UCSD-AML1 (cell line): Measurements from ENCODE around the gene CTSZ.
"Not testable (repeated sequence)": the region's sequence is repeated elsewhere in the genome, so short reads cannot be mapped to it uniquely, and the experiment has no call there.

Source experiments
- DNase-seq: peaks from one replicate; lab custom pipeline; 2025; ENCODE audit not compliant: unreplicated experiment; lab: John Stamatoyannopoulos, UW

CTSZ gene

GRCh38 chr20:58950603-58951002 is 56.5 kb downstream of the CTSZ start:
- no peak for DNase-seq

DNA sequence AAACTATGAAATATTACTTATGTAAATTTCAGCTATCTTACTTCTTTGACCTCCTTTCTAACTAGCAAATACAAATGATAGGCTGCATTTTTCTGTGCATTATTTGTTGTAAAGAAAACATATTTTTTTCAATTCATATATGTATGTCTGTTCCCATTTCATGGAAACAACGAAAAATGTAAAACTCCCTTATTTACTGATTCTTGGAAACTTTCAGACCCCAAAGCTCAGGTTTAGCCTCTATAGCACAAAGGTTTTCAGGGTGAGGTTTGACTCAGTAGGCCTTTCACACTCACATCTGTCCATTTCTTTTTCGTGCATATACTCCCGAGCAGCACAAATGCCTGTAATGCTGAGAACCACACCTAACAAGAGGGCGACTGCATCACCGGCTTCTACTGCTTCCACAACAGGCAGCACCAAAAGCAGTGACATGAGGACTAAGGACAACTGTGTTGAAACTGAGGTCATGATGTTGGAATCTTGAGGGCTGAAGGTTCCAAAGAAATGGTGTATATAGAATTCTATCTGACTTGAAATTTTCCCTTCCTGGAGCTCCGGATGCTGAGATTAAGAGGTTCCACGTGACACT is 59.2 kb downstream of the CTSZ start:
- not testable (repeated sequence) for DNase-seq

- no peak for DNase-seq
Measured at GRCh38 chr20:58945965-58946631, 61.0 kb downstream of the CTSZ start.
